NT2/D1 (cell line): Measurements from ENCODE around the gene DNAJC11.

Experiments
- YY1 ChIP-seq: IDR thresholded peaks from 2 replicates; pipeline ENCODE4 v1.6.1; 2011; ENCODE audit not compliant: insufficient read length, insufficient read depth
- ZNF274 ChIP-seq: IDR thresholded peaks from 2 replicates; pipeline ENCODE4 v1.6.1; 2011; ENCODE audit warnings: mild to moderate bottlenecking, low read depth, low read length

DNA sequence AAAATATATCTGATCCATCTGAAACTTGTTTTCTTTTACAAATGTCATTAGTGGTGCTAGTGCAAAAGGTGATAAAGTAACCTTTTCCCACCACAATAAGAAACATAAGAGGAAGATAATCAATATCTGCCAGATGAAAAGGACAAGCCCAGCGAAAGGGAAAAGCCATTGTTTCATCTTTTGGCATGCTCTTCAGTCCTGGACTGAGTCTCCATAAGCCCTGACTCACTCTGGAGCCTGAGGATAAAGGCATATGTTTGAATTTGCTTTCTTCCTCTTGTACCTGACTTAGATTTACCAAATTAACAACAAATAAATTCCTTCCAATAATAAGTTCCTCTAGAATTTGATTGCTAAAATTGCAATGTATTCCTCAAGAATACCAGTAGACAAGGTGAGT, 13.6 kb downstream of the DNAJC11 start:
- TF ChIP-seq YY1 (no peak), ZNF274 (no peak)
